Gastroesophageal sphincter (tissue), 3 donors: ENCODE measurements around the gene POC5.

Experiments used
- EP300 ChIP-seq: sonication (generic); formaldehyde crosslinking; IDR thresholded peaks from one replicate; pipeline ENCODE4 v1.6.1; 2017; ENCODE audit warnings: antibody characterized with exemption, mild to moderate bottlenecking
- POLR2A ChIP-seq, 2 donors: fragments of 450-650 bp; IDR thresholded peaks; one replicate each; pipeline ENCODE4 v1.6.1; 2017; ENCODE audit warnings: antibody characterized with exemption in 2 of 2, mild to moderate bottlenecking in 2 of 2, moderate library complexity in 1 of 2
- POLR2AphosphoS5 ChIP-seq: sonication (generic); formaldehyde crosslinking; IDR thresholded peaks from one replicate; pipeline ENCODE4 v1.6.1; 2017; ENCODE audit warnings: antibody characterized with exemption
- TF ChIP-seq, protein P1 (sequence below), 4 experiments: fragments of 200-600 bp in 2 of 4; fragments of 450-650 bp in 2 of 4; sonication (generic) in 1 of 4; IDR thresholded peaks; one replicate each; pipeline ENCODE4 v1.5.1; 2017 to 2019; ENCODE audit warnings: antibody characterized with exemption in 4 of 4, mild to moderate bottlenecking in 2 of 4, moderate library complexity in 2 of 4

DNA sequence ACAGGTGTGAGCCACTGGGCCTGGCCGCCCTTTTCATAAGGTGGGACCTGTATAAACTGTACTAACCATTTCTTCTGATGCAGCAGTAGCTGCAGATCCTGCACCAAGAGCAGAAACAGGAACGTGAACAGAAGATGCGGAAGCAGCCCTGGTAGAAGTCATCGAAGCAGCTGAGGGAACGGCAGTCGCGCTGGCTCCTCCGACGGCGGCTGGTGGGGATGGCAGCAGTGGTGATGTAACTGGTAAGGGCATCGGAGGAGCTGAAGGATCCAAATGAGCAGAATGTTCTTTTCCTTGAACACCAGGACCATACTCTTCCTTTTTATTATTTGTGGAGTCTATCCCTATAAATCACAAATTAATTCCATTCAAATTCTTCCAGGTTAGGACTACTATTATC, 32.1 kb downstream of the POC5 start:
- TF ChIP-seq, protein P1, sequence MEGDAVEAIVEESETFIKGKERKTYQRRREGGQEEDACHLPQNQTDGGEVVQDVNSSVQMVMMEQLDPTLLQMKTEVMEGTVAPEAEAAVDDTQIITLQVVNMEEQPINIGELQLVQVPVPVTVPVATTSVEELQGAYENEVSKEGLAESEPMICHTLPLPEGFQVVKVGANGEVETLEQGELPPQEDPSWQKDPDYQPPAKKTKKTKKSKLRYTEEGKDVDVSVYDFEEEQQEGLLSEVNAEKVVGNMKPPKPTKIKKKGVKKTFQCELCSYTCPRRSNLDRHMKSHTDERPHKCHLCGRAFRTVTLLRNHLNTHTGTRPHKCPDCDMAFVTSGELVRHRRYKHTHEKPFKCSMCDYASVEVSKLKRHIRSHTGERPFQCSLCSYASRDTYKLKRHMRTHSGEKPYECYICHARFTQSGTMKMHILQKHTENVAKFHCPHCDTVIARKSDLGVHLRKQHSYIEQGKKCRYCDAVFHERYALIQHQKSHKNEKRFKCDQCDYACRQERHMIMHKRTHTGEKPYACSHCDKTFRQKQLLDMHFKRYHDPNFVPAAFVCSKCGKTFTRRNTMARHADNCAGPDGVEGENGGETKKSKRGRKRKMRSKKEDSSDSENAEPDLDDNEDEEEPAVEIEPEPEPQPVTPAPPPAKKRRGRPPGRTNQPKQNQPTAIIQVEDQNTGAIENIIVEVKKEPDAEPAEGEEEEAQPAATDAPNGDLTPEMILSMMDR (IDR thresholded peaks at IDR 0.05): no peak
- TF ChIP-seq EP300: no peak
- TF ChIP-seq POLR2AphosphoS5: no peak
- TF ChIP-seq POLR2A (IDR thresholded peaks at IDR 0.05): no peak
